GM23248 (cell line): ENCODE measurements around the gene PRKCB. TPM values are rescaled to one million over a fixed set of nuclear protein-coding genes. Genes with fewer than 3 reads are reported as not detected.

ENCODE experiments used
- DNase-seq: peaks from one replicate; pipeline ENCODE4 v3.0.0-alpha.2; 2015
- H2AFZ ChIP-seq: fragments of 200-600 bp; sonication (generic); 2 replicates; pipeline ENCODE4 v1.6.1; 2016; ENCODE audit warnings: antibody characterized with exemption
- H3F3A ChIP-seq: fragments of 200-600 bp; sonication (generic); 2 replicates; pipeline ENCODE4 v1.6.1; 2016; ENCODE audit warnings: mild to moderate bottlenecking, antibody characterized with exemption, mixed run types; ENCODE audit not compliant: insufficient read depth
- H3K27ac ChIP-seq: fragments of 200-600 bp; sonication (generic); 2 replicates; pipeline ENCODE4 v1.5.1; 2016; ENCODE audit warnings: mild to moderate bottlenecking
- H3K27me3 ChIP-seq: fragments of 200-600 bp; sonication (generic); replicated peaks from 2 replicates; pipeline ENCODE4 v1.6.1; 2016; ENCODE audit warnings: mild to moderate bottlenecking; ENCODE audit not compliant: insufficient read depth
- H3K36me3 ChIP-seq: fragments of 200-600 bp; sonication (generic); 2 replicates; pipeline ENCODE4 v1.6.1; 2016; ENCODE audit warnings: low read depth, mild to moderate bottlenecking
- H3K4me1 ChIP-seq: fragments of 200-600 bp; sonication (generic); 2 replicates; pipeline ENCODE4 v1.6.1; 2016; ENCODE audit warnings: mild to moderate bottlenecking; ENCODE audit not compliant: insufficient read depth
- H3K4me2 ChIP-seq: fragments of 200-600 bp; sonication (generic); one replicate; pipeline ENCODE4 v1.6.1; 2016; ENCODE audit warnings: mild to moderate bottlenecking; ENCODE audit not compliant: unreplicated experiment
- H3K4me3 ChIP-seq: fragments of 200-600 bp; sonication (generic); 2 replicates; pipeline ENCODE4 v1.5.1; 2016; ENCODE audit warnings: mild to moderate bottlenecking
- H3K79me2 ChIP-seq: fragments of 200-600 bp; sonication (generic); 2 replicates; pipeline ENCODE4 v1.6.1; 2016; ENCODE audit warnings: mild to moderate bottlenecking; ENCODE audit not compliant: insufficient read depth
- H3K9ac ChIP-seq: fragments of 200-600 bp; sonication (generic); 2 replicates; pipeline ENCODE4 v1.6.1; 2016; ENCODE audit warnings: mild to moderate bottlenecking
- H3K9me2 ChIP-seq: fragments of 200-600 bp; sonication (generic); 2 replicates; pipeline ENCODE4 v1.6.1; 2016; ENCODE audit warnings: mixed run types, mild to moderate bottlenecking, moderate library complexity; ENCODE audit not compliant: insufficient read depth
- H3K9me3 ChIP-seq: fragments of 200-600 bp; sonication (generic); one replicate; pipeline ENCODE4 v1.6.1; 2017; ENCODE audit warnings: low read depth
- H4K20me1 ChIP-seq: fragments of 200-600 bp; sonication (generic); 2 replicates; pipeline ENCODE4 v1.6.0; 2016; ENCODE audit not compliant: insufficient read depth
- EZH2 ChIP-seq: fragments of 200-600 bp; sonication (generic); IDR thresholded peaks from 2 replicates; pipeline ENCODE4 v1.6.1; 2018; ENCODE audit warnings: antibody characterized with exemption, mild to moderate bottlenecking; ENCODE audit not compliant: insufficient read depth, poor library complexity, severe bottlenecking
- EZH2phosphoT487 ChIP-seq: fragments of 200-600 bp; sonication (generic); IDR thresholded peaks from 2 replicates; pipeline ENCODE4 v1.6.1; 2018; ENCODE audit warnings: antibody characterized with exemption, moderate library complexity, mild to moderate bottlenecking, low read depth; ENCODE audit not compliant: insufficient read depth
- WGBS, 2 experiments: methylation state at CpG; one replicate each; pipeline ENCODE4 v1.1.6; 2015 to 2017; ENCODE audit warnings: low lambda C conversion rate in 2 of 2, low coverage in 1 of 2; ENCODE audit errors: missing lambda C conversion rate in 2 of 2; 5-methylcytosine and 5-hydroxymethylcytosine counted together
- in situ Hi-C: fragments of 300-500 bp; cut with MboI; formaldehyde crosslinking; loops from 2 replicates; pipeline ENCODE4 v1.15.0; 2020
- polyA plus RNA-seq: library from polyadenylated mRNA; unstranded; fragments of >200 nt; fragmentation: Nextera tagmentation; extraction: Ambion mirVana; gene quantifications from 2 replicates; pipeline ENCODE4 v1.2.1, GENCODE V29; 2016
- total RNA-seq: library from RNA; depleted of rRNA; stranded (reverse); fragments of >200 nt; shearing (Covaris generic); gene quantifications from 2 replicates; pipeline ENCODE4 v1.2.3, GENCODE V29; 2014

The PRKCB gene
- total and polyA plus RNA-seq, 2 experiments from 2014 or later: not detected

DNA sequence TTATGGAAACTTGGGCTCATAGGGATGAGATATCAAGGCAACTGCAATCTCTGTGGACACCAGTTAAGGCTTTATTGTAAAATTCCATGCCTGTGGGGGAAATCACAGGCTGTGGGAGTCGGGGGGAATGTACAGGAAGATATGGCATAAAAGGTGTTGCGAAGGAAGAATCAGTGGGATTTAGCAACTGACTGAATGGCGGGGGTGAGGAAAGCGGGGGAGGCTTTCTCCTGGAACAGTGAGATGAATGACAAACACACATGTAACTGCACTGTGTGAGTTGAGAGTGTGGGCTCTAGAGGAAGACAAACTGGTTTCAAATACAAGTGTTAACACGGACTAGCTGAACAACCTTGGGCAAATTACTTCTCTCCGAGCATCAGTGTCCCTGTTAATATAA, 143.7 kb downstream of the PRKCB start:
- H3K9me2 ChIP-seq: no peaks in the 10 kb centered on the region
- in situ Hi-C loops: no loop called here
- H3K36me3 ChIP-seq: no peaks in the 10 kb centered on the region
- 23 to 26% methylated on average over 6 of the region's 6 CpGs for WGBS, 2 experiments
- no peak overlapping the region for H2AFZ ChIP-seq
- H3K9ac ChIP-seq: no peak overlapping the region
- H3K4me2 ChIP-seq: no peak overlapping the region
- H4K20me1 ChIP-seq: no peaks in the 10 kb centered on the region
- TF ChIP-seq EZH2 (no peak), EZH2phosphoT487 (no peak)
- no peak overlapping the region for H3K27ac ChIP-seq
- H3K27me3 ChIP-seq: no peaks in the 10 kb centered on the region
- no peak for DNase-seq
- H3K9me3 ChIP-seq: no peaks in the 10 kb centered on the region
- no peak overlapping the region for H3K4me3 ChIP-seq
- no peaks in the 10 kb centered on the region for H3F3A ChIP-seq
- no peaks in the 10 kb centered on the region for H3K4me1 ChIP-seq
- H3K79me2 ChIP-seq: no peaks in the 10 kb centered on the region

GRCh38 chr16:23979982-23980381, 144.2 kb downstream of the PRKCB start:
- Histone ChIP-seq H3F3A (no peaks in the 10 kb centered on the region), H3K27me3 (no peaks in the 10 kb centered on the region), H4K20me1 (no peaks in the 10 kb centered on the region), H3K9me3 (no peaks in the 10 kb centered on the region), H3K36me3 (no peaks in the 10 kb centered on the region), H3K4me3 (no peak overlapping the region), H3K9ac (no peak overlapping the region), H3K4me1 (no peaks in the 10 kb centered on the region), H3K9me2 (no peaks in the 10 kb centered on the region), H3K79me2 (no peaks in the 10 kb centered on the region), H3K27ac (no peak overlapping the region), H3K4me2 (no peak overlapping the region), H2AFZ (no peak overlapping the region)
- TF ChIP-seq EZH2phosphoT487 (no peak), EZH2 (no peak)
- 11 to 18% methylated on average over 4 of the region's 4 CpGs for WGBS, 2 experiments
- in situ Hi-C loops: no loop called here
- no peak for DNase-seq

DNA sequence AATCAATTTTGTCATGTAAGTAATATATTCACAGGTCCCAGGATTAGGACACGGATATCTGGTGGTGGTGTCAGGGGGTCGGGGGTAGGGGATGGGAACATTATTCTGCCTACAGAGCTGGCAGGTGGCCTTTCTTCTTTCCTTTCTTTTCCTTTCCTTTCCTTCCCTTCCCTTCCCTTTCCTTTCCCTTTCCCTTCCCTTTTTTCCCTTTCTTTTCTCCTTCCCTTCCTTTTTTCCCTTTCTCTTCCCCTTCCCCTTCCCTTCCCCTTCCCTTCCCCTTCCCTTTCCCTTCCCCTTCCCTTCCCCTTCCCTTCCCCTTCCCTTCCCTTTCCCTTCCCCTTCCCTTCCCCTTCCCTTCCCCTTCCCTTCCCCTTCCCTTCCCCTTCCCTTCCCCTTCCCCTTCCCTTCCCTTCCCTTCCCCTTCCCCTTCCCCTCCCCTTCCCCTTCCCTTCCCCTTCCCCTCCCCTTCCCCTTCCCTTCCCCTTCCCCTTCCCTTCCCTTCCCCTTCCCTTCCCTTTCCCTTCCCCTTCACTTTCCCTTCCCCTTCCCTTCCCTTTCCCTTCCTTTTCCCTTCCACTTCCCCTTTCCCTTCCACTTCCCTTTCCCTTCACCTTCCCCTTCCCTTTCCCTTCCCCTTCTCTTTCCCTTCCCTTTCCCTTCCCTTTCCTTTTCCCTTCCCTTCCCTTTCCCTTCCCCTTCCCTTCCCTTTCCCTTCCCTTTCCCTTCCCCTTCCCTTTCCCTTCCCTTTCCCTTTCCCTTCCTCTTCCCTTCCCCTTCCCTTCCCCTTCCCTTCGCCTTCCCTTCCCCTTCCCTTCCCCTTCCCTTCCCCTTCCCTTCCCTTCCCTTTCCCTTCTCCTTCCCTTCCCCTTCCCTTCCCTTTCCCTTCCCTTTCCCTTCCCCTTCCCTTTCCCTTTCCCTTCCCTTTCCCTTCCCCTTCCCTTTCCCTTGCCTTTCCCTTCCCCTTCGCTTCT, 145.9 kb downstream of the PRKCB start:
- Histone ChIP-seq H4K20me1 (no peaks in the 10 kb centered on the region), H2AFZ (no peak overlapping the region), H3K79me2 (no peaks in the 10 kb centered on the region), H3K27ac (no peak overlapping the region), H3K9ac (no peak overlapping the region), H3F3A (no peaks in the 10 kb centered on the region), H3K9me2 (no peaks in the 10 kb centered on the region), H3K4me3 (no peak overlapping the region), H3K36me3 (no peaks in the 10 kb centered on the region), H3K4me1 (no peaks in the 10 kb centered on the region), H3K9me3 (no peaks in the 10 kb centered on the region), H3K27me3 (no peaks in the 10 kb centered on the region), H3K4me2 (no peak overlapping the region)
- WGBS, 2 experiments: 5 to 14% methylated on average over 3 to 4 of the region's 4 CpGs
- DNase-seq: no peak
- in situ Hi-C loops: no loop called here
- TF ChIP-seq EZH2: no peak
- TF ChIP-seq EZH2phosphoT487: no peak

DNA sequence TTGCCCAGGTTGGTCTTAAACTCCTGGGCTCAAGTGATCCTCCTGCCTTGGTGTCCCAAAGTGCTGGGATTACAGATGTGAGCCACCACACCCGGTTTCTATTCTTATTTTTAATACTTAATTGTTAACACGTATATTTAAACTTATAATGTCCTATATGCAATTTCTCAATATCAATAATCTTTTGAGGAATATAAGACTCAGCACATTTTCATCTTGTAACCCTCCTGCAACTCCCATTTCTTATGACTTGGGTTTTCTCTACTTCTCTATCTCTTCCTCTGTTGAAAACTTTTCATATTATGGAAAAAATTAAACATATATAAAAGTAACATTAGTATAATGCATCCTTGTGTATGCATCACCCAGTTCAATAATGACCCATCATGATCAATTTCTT, 150.7 kb downstream of the PRKCB start:
- Histone ChIP-seq H3K9me3 (no peaks in the 10 kb centered on the region), H3K79me2 (no peaks in the 10 kb centered on the region), H3K9ac (no peak overlapping the region), H2AFZ (no peak overlapping the region), H4K20me1 (no peaks in the 10 kb centered on the region), H3K4me3 (no peak overlapping the region), H3K36me3 (no peaks in the 10 kb centered on the region), H3F3A (no peaks in the 10 kb centered on the region), H3K9me2 (no peaks in the 10 kb centered on the region), H3K27ac (no peak overlapping the region), H3K4me2 (no peak overlapping the region), H3K4me1 (no peaks in the 10 kb centered on the region), H3K27me3 (no peaks in the 10 kb centered on the region)
- in situ Hi-C loops: no loop called here
- no peak for DNase-seq
- TF ChIP-seq EZH2phosphoT487 (no peak), EZH2 (no peak)
- WGBS, 2 experiments: 14 to 15% methylated on average over 2 of the region's 2 CpGs
